Loucy (cell line): ENCODE results near the gene VPS45.

Source experiments
- H2AFZ ChIP-seq: fragments of 200-600 bp; sonication (generic); 2 replicates; pipeline ENCODE4 v1.6.0; 2016; ENCODE audit warnings: antibody characterized with exemption, mild to moderate bottlenecking, low read length, moderate library complexity
- H3F3A ChIP-seq: fragments of 200-600 bp; 2 replicates; pipeline ENCODE4 v1.6.0; 2016; ENCODE audit warnings: antibody characterized with exemption, low read depth, mild to moderate bottlenecking
- H3K27me3 ChIP-seq: fragments of 200-600 bp; sonication (generic); 2 replicates; pipeline ENCODE4 v1.6.1; 2014; ENCODE audit warnings: low read length, mild to moderate bottlenecking; ENCODE audit not compliant: insufficient read depth, poor library complexity, severe bottlenecking
- H3K36me3 ChIP-seq: fragments of 200-600 bp; sonication (generic); 2 replicates; pipeline ENCODE4 v1.6.1; 2016; ENCODE audit warnings: low read length; ENCODE audit not compliant: insufficient read depth
- H3K4me1 ChIP-seq: fragments of 200-600 bp; sonication (generic); 2 replicates; pipeline ENCODE4 v1.5.1; 2014; ENCODE audit warnings: low read length, mild to moderate bottlenecking; ENCODE audit not compliant: insufficient read depth, poor library complexity, severe bottlenecking
- H3K4me2 ChIP-seq: fragments of 200-600 bp; sonication (generic); 2 replicates; pipeline ENCODE4 v1.6.0; 2014; ENCODE audit warnings: antibody characterized with exemption, low read length, low read depth, mild to moderate bottlenecking; ENCODE audit not compliant: poor library complexity, severe bottlenecking
- H3K4me3 ChIP-seq: fragments of 200-600 bp; sonication (generic); 2 replicates; pipeline ENCODE4 v1.5.1; 2014; ENCODE audit warnings: low read length, mild to moderate bottlenecking, mixed read lengths; ENCODE audit not compliant: poor library complexity, severe bottlenecking
- H3K79me2 ChIP-seq: fragments of 200-600 bp; sonication (generic); 2 replicates; pipeline ENCODE4 v1.6.1; 2014; ENCODE audit warnings: low read length; ENCODE audit not compliant: insufficient read depth
- H3K9ac ChIP-seq: fragments of 200-600 bp; sonication (generic); 2 replicates; pipeline ENCODE4 v1.6.0; 2014; ENCODE audit warnings: mild to moderate bottlenecking, low read depth, low read length, moderate library complexity; ENCODE audit not compliant: poor library complexity, severe bottlenecking
- H3K9me2 ChIP-seq: fragments of 200-600 bp; sonication (generic); replicated peaks from 2 replicates; pipeline ENCODE4 v1.6.1; 2016; ENCODE audit warnings: low read depth, low read length, mixed read lengths
- H3K9me3 ChIP-seq: fragments of 200-600 bp; sonication (generic); 2 replicates; pipeline ENCODE4 v1.6.1; 2014; ENCODE audit warnings: mild to moderate bottlenecking, antibody characterized with exemption, low read length, low read depth; ENCODE audit not compliant: insufficient read depth
- H4K20me1 ChIP-seq: fragments of 200-600 bp; sonication (generic); 2 replicates; pipeline ENCODE4 v1.6.0; 2014; ENCODE audit warnings: antibody characterized with exemption, low read length, mild to moderate bottlenecking; ENCODE audit not compliant: insufficient read depth, poor library complexity, severe bottlenecking
- CTCF ChIP-seq: fragments of 200-600 bp; sonication (generic); conservative IDR thresholded peaks from 2 replicates; pipeline ENCODE4 v1.5.1; 2014; ENCODE audit warnings: mild to moderate bottlenecking, antibody characterized with exemption, low read length
- EZH2phosphoT487 ChIP-seq: fragments of 200-600 bp; IDR thresholded peaks from 2 replicates; pipeline ENCODE4 v1.6.1; 2018; ENCODE audit warnings: antibody characterized with exemption, mild to moderate bottlenecking, moderate library complexity, borderline replicate concordance

The VPS45 gene

DNA sequence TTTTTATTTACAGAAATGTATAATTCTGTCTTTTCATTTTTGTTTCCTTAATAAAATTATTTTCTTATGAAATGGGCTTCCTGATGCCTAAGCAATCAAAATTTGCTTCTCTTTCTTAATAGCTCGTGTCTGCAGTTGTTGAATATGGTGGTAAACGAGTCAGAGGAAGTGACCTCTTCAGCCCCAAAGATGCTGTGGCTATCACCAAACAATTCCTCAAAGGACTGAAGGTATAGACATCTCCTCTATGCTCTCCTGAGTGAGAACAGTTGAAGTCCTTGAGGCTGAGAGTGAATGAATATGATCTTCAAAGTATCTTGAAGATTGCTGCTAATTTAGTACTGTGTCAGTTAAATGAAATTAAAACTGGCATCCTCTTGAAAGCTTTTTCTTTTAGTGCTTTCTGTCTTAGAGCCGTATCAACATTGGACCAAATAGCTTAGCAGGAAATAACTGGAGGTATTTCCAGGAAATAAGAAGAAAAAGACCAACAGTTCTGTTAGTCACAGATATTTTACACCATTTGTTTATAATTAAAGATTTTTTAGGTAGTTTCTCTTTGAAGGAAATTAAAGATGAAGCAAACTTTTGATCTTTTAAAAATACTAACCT, 24.7 kb downstream of the VPS45 start:
- Histone ChIP-seq H3K4me2 (no peak overlapping the region), H3F3A (no peaks in the 10 kb centered on the region)

GRCh38 chr1:150093805-150094204, 26.2 kb downstream of the VPS45 start:
- H4K20me1 ChIP-seq, result no peaks in the 10 kb centered on the region
- no peak overlapping the region for H3K9ac ChIP-seq
- H3F3A ChIP-seq, result no peaks in the 10 kb centered on the region
- no peak overlapping the region for H2AFZ ChIP-seq
- H3K4me2 ChIP-seq, result no peak overlapping the region
- H3K27me3 ChIP-seq, result no peaks in the 10 kb centered on the region
- H3K79me2 ChIP-seq, result no peaks in the 10 kb centered on the region
- H3K4me3 ChIP-seq, result no peak overlapping the region
- H3K9me2 ChIP-seq, result no peaks in the 10 kb centered on the region
- H3K4me1 ChIP-seq, result no peaks in the 10 kb centered on the region
- H3K36me3 ChIP-seq, result peaks cover 10% of the 10 kb centered on the region; the same call in 1 of the 2 replicates
- H3K9me3 ChIP-seq, result no peaks in the 10 kb centered on the region
- TF ChIP-seq CTCF (no peak), EZH2phosphoT487 (no peak)

More for the DNA sequence above, 24.7 kb downstream of the VPS45 start:
- TF ChIP-seq EZH2phosphoT487 (no peak), CTCF (no peak)
- Histone ChIP-seq H3K9me2 (no peaks in the 10 kb centered on the region), H3K9me3 (no peaks in the 10 kb centered on the region), H3K4me1 (no peaks in the 10 kb centered on the region), H3K36me3 (peaks cover 9% of the 10 kb centered on the region; the same call in 1 of the 2 replicates), H4K20me1 (no peaks in the 10 kb centered on the region), H3K27me3 (no peaks in the 10 kb centered on the region), H3K9ac (no peak overlapping the region), H3K79me2 (no peaks in the 10 kb centered on the region), H3K4me3 (no peak overlapping the region), H2AFZ (no peak overlapping the region)

DNA sequence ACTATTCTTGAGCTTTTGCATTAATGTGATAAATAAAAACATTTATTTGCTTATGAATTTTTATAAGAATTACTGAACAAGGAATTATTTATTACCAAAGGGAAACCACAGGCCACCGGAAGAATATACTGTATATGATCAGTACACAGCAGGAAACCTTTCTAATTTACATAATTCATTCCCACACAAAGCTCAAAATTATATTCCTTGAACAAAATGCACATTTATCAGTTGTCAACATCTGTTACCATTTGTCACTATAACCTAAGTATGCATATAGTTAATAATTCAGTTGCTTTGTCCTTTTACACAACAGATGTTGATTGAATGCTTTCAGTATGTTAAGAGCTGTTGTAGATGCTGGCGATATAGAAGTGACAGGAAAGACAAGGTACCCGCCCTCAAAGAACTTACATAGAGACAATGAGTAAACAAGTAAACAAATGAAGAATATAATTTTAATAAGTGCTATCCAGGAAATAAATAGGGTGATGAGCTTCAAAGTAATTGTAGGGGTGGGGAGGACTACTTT, 27.2 kb downstream of the VPS45 start:
- H4K20me1 ChIP-seq, result no peaks in the 10 kb centered on the region
- no peak overlapping the region for H2AFZ ChIP-seq
- H3K4me2 ChIP-seq, result no peak overlapping the region
- TF ChIP-seq EZH2phosphoT487 (no peak), CTCF (no peak)
- H3K9ac ChIP-seq, result no peak overlapping the region
- H3K9me3 ChIP-seq, result no peaks in the 10 kb centered on the region
- no peak overlapping the region for H3K4me3 ChIP-seq
- peaks cover 12% of the 10 kb centered on the region; the same call in 1 of the 2 replicates for H3K36me3 ChIP-seq
- H3K79me2 ChIP-seq, result no peaks in the 10 kb centered on the region
- H3K4me1 ChIP-seq, result no peaks in the 10 kb centered on the region
- H3F3A ChIP-seq, result no peaks in the 10 kb centered on the region
- H3K27me3 ChIP-seq, result no peaks in the 10 kb centered on the region
- H3K9me2 ChIP-seq, result no peaks in the 10 kb centered on the region
